ENCODE measurements around the gene CFAP54.

Gene CFAP54

GRCh38 chr12:96850676-96851075 is 361.3 kb downstream of the CFAP54 start:
- H3K4me3 ChIP-seq (IDR thresholded peaks at IDR 0.05; ENCODE audit: insufficient read depth, low read depth, low read length), result no peak overlapping the region
- H3K4me2 ChIP-seq, result no peak overlapping the region
- H2AFZ ChIP-seq (ENCODE audit: low read depth), result no peak overlapping the region
- H3K9ac ChIP-seq, result no peak overlapping the region
- H4K20me1 ChIP-seq (ENCODE audit: insufficient read depth), result no peaks in the 10 kb centered on the region
- H3K27me3 ChIP-seq (ENCODE audit: insufficient read depth, low read depth), result no peaks in the 10 kb centered on the region
- H3K4me1 ChIP-seq (ENCODE audit: low read depth, poor library complexity, severe bottlenecking), result no peaks in the 10 kb centered on the region
- no peaks in the 10 kb centered on the region for H3K36me3 ChIP-seq (ENCODE audit: insufficient read depth)
- TF ChIP-seq CTCF (conservative IDR thresholded peaks at IDR 0.05; ENCODE audit: low read depth, low read length), result no peak
- no peaks in the 10 kb centered on the region for H3K79me2 ChIP-seq (ENCODE audit: insufficient read depth, low read depth)
- no peak overlapping the region for H3K27ac ChIP-seq

- Histone ChIP-seq H3K4me2 (no peak overlapping the region), H3K4me1 (ENCODE audit: low read depth, poor library complexity, severe bottlenecking) (no peaks in the 10 kb centered on the region), H3K27me3 (ENCODE audit: insufficient read depth, low read depth) (no peaks in the 10 kb centered on the region), H3K9ac (no peak overlapping the region), H3K4me3 (IDR thresholded peaks at IDR 0.05; ENCODE audit: insufficient read depth, low read depth, low read length) (no peak overlapping the region), H3K36me3 (ENCODE audit: insufficient read depth) (no peaks in the 10 kb centered on the region), H2AFZ (ENCODE audit: low read depth) (no peak overlapping the region), H4K20me1 (ENCODE audit: insufficient read depth) (no peaks in the 10 kb centered on the region), H3K79me2 (ENCODE audit: insufficient read depth, low read depth) (no peaks in the 10 kb centered on the region), H3K27ac (no peak overlapping the region)
- no peak for TF ChIP-seq CTCF (conservative IDR thresholded peaks at IDR 0.05; ENCODE audit: low read depth, low read length)
Observed at GRCh38 chr12:96858162-96858561, 368.8 kb downstream of the CFAP54 start.

GRCh38 chr12:96861656-96862055 is 372.3 kb downstream of the CFAP54 start:
- Histone ChIP-seq H3K27ac (no peak overlapping the region), H3K4me3 (IDR thresholded peaks at IDR 0.05; ENCODE audit: insufficient read depth, low read depth, low read length) (no peak overlapping the region), H2AFZ (ENCODE audit: low read depth) (no peak overlapping the region)

GRCh38 chr12:96862326-96862725 is 372.9 kb downstream of the CFAP54 start:
- H3K27me3 ChIP-seq (ENCODE audit: insufficient read depth, low read depth), result no peaks in the 10 kb centered on the region
- H3K4me1 ChIP-seq (ENCODE audit: low read depth, poor library complexity, severe bottlenecking), result no peaks in the 10 kb centered on the region
- no peak overlapping the region for H3K4me2 ChIP-seq
- H3K27ac ChIP-seq, result no peak overlapping the region
- TF ChIP-seq CTCF (conservative IDR thresholded peaks at IDR 0.05; ENCODE audit: low read depth, low read length), result no peak
- H3K36me3 ChIP-seq (ENCODE audit: insufficient read depth), result no peaks in the 10 kb centered on the region
- no peaks in the 10 kb centered on the region for H3K79me2 ChIP-seq (ENCODE audit: insufficient read depth, low read depth)
- H3K4me3 ChIP-seq (IDR thresholded peaks at IDR 0.05; ENCODE audit: insufficient read depth, low read depth, low read length), result no peak overlapping the region
- H3K9ac ChIP-seq, result no peak overlapping the region
- no peaks in the 10 kb centered on the region for H4K20me1 ChIP-seq (ENCODE audit: insufficient read depth)
- no peak overlapping the region for H2AFZ ChIP-seq (ENCODE audit: low read depth)

More at GRCh38 chr12:96861656-96862055, 372.3 kb downstream of the CFAP54 start:
- Histone ChIP-seq H3K79me2 (ENCODE audit: insufficient read depth, low read depth) (no peaks in the 10 kb centered on the region), H3K9ac (no peak overlapping the region), H3K36me3 (ENCODE audit: insufficient read depth) (no peaks in the 10 kb centered on the region), H3K4me2 (no peak overlapping the region), H3K27me3 (ENCODE audit: insufficient read depth, low read depth) (no peaks in the 10 kb centered on the region), H4K20me1 (ENCODE audit: insufficient read depth) (no peaks in the 10 kb centered on the region), H3K4me1 (ENCODE audit: low read depth, poor library complexity, severe bottlenecking) (no peaks in the 10 kb centered on the region)
- no peak for TF ChIP-seq CTCF (conservative IDR thresholded peaks at IDR 0.05; ENCODE audit: low read depth, low read length)
